ENCODE measurements around the gene SLC22A16.

GRCh38 chr6:110434961-110435602 lies 41.3 kb downstream of the SLC22A16 start:
- TF ChIP-seq, protein P1, sequence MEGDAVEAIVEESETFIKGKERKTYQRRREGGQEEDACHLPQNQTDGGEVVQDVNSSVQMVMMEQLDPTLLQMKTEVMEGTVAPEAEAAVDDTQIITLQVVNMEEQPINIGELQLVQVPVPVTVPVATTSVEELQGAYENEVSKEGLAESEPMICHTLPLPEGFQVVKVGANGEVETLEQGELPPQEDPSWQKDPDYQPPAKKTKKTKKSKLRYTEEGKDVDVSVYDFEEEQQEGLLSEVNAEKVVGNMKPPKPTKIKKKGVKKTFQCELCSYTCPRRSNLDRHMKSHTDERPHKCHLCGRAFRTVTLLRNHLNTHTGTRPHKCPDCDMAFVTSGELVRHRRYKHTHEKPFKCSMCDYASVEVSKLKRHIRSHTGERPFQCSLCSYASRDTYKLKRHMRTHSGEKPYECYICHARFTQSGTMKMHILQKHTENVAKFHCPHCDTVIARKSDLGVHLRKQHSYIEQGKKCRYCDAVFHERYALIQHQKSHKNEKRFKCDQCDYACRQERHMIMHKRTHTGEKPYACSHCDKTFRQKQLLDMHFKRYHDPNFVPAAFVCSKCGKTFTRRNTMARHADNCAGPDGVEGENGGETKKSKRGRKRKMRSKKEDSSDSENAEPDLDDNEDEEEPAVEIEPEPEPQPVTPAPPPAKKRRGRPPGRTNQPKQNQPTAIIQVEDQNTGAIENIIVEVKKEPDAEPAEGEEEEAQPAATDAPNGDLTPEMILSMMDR (IDR thresholded peaks at IDR 0.05): no peak
- TF ChIP-seq POLR2A (IDR thresholded peaks at IDR 0.05): no peak

Measured in tibial nerve (tissue), 3 donors.